Activated CD8-positive, alpha-beta T cell treated with anti-CD3 and anti-CD28 coated beads, Interleukin-2, amount 10 ng/mL, durations not matched to agents 7 days and 5 days (primary cell): ENCODE data around the gene PDCD5. TPM values are rescaled to one million over a fixed set of nuclear protein-coding genes. Genes with fewer than 3 reads are reported as not detected.

Experiments
- total RNA-seq, 2 experiments: library from RNA; stranded (reverse); gene quantifications; one replicate each; pipeline ENCODE4 v1.2.3, GENCODE V29; 2021

Gene PDCD5
- total RNA-seq, 2 experiments from 2014 or later: 147 to 159 TPM

Other genes with a start within 250 kb of the PDCD5 start
- 10 to 100 TPM; 25.8 to 28.0 TPM for gene ZNF507, start 235.6 kb upstream of the PDCD5 start, total RNA-seq
- gene DPY19L3, start 175.4 kb upstream of the PDCD5 start, total RNA-seq: 10 to 100 TPM; 13.0 to 13.6 TPM
- 10 to 100 TPM; 45.1 to 45.3 TPM for gene ANKRD27, start 94.0 kb downstream of the PDCD5 start, total RNA-seq
- under 1 TPM; 0.34 to 0.37 TPM for gene RGS9BP, start 94.7 kb downstream of the PDCD5 start, total RNA-seq
- 10 to 100 TPM; 12.9 to 14.3 TPM for gene NUDT19, start 110.6 kb downstream of the PDCD5 start, total RNA-seq
- under 1 TPM; 0.10 to 0.21 TPM for gene TDRD12, start 138.6 kb downstream of the PDCD5 start, total RNA-seq